Umbilical cord (tissue), 2 donors: Measurements from ENCODE around the gene CRISPLD2. TPM values are rescaled to one million over a fixed set of nuclear protein-coding genes. Genes with fewer than 3 reads are reported as not detected.

Source experiments
- DNase-seq: peaks from one replicate; pipeline ENCODE4 v3.0.0-alpha.2; 2015; ENCODE audit warnings: low spot score
- total RNA-seq: library from RNA; depleted of rRNA; stranded (reverse); fragments of >200 nt; gene quantifications from one replicate; pipeline ENCODE4 v1.2.3, GENCODE V29; 2014; ENCODE audit warnings: low replicate concordance; ENCODE audit not compliant: insufficient read depth

The CRISPLD2 gene
- total RNA-seq: 1,006 TPM

GRCh38 chr16:84819644-84820304, at the start of gene CRISPLD2:
Gene CRISPLD2, plus strand, starts transcription at chr16:84819985. Its CDS starts 18,511 bp downstream, at chr16:84838496.
- DNase-seq: peak; percentile 92

- DNase-seq: no peak
These were observed 46.5 kb upstream of the CRISPLD2 start for GRCh38 chr16:84773312-84773711.

- DNase-seq: no peak
These were observed 45.0 kb upstream of the CRISPLD2 start for GRCh38 chr16:84774810-84775209.

GRCh38 chr16:84775262-84775810, 44.4 kb upstream of the CRISPLD2 start:
- DNase-seq: no peak

GRCh38 chr16:84777435-84777834, 42.4 kb upstream of the CRISPLD2 start:
- no peak for DNase-seq

GRCh38 chr16:84778720-84779119, 41.1 kb upstream of the CRISPLD2 start:
- no peak for DNase-seq

GRCh38 chr16:84780063-84780462, 39.7 kb upstream of the CRISPLD2 start:
- no peak for DNase-seq

- DNase-seq: no peak
These were observed 39.0 kb upstream of the CRISPLD2 start for GRCh38 chr16:84780544-84781376.

GRCh38 chr16:84782846-84783245, 36.9 kb upstream of the CRISPLD2 start:
- DNase-seq: no peak

GRCh38 chr16:84785843-84786581, 33.8 kb upstream of the CRISPLD2 start:
- DNase-seq: peak; percentile 87

GRCh38 chr16:84786605-84787262, 33.1 kb upstream of the CRISPLD2 start:
- no peak for DNase-seq

- no peak for DNase-seq
These were observed 32.5 kb upstream of the CRISPLD2 start for GRCh38 chr16:84787263-84787622.

GRCh38 chr16:84788920-84789391, 30.8 kb upstream of the CRISPLD2 start:
- DNase-seq: peak; percentile 92

GRCh38 chr16:84789431-84789830, 30.4 kb upstream of the CRISPLD2 start:
- DNase-seq: no peak

- peak; percentile 72 for DNase-seq
These were observed 29.5 kb upstream of the CRISPLD2 start for GRCh38 chr16:84790301-84790700.

- peak; percentile 94 for DNase-seq
These were observed 28.7 kb upstream of the CRISPLD2 start for GRCh38 chr16:84791088-84791487.

GRCh38 chr16:84791501-84791900, 28.3 kb upstream of the CRISPLD2 start:
- no peak for DNase-seq

- DNase-seq: peak; percentile 72
These were observed 25.6 kb upstream of the CRISPLD2 start for GRCh38 chr16:84794186-84794585.

GRCh38 chr16:84794626-84795025, 25.2 kb upstream of the CRISPLD2 start:
- no peak for DNase-seq

GRCh38 chr16:84795329-84796053, 24.3 kb upstream of the CRISPLD2 start:
- peak; percentile 87 for DNase-seq
